ENCODE results near the gene TEKT3.

TEKT3 gene

DNA sequence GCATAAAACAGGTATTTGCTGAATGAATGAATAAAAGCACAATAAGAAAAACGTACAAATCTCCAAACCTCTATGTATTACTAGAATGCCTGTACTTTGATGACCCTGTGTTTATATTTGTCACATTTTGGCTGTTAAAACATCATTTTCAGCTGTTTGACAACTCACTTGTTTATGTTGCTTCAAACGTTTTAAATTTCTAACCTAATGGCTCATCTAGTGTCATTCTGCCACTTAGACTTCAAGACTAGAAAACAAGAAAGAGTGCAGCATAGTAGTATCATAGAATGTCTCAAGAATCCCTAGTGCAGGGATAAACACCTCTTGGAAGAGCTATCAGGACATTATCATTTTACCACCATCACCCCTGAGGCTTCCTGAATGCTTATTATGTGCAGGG lies 56.9 kb downstream of the TEKT3 start:
- H3K79me2 ChIP-seq (ENCODE audit: insufficient read depth, low read length), result no peaks in the 10 kb centered on the region
- no peaks in the 10 kb centered on the region for H3K27me3 ChIP-seq (ENCODE audit: insufficient read depth, low read length)
- H2AFZ ChIP-seq (ENCODE audit: low read length), result no peak overlapping the region
- H3K9me3 ChIP-seq (ENCODE audit: low read length), result no peaks in the 10 kb centered on the region
- no peak overlapping the region for H3K4me3 ChIP-seq (ENCODE audit: low read depth, low read length, poor library complexity, severe bottlenecking)
- H3K9ac ChIP-seq (ENCODE audit: low read length), result no peak overlapping the region
- H3K27ac ChIP-seq (ENCODE audit: low read depth, low read length, poor library complexity, severe bottlenecking), result no peak overlapping the region
- H3K9me2 ChIP-seq (ENCODE audit: low read depth, low read length), result no peaks in the 10 kb centered on the region
- no peaks in the 10 kb centered on the region for H3F3A ChIP-seq (ENCODE audit: insufficient read depth, low read length)
- TF ChIP-seq, protein P1, sequence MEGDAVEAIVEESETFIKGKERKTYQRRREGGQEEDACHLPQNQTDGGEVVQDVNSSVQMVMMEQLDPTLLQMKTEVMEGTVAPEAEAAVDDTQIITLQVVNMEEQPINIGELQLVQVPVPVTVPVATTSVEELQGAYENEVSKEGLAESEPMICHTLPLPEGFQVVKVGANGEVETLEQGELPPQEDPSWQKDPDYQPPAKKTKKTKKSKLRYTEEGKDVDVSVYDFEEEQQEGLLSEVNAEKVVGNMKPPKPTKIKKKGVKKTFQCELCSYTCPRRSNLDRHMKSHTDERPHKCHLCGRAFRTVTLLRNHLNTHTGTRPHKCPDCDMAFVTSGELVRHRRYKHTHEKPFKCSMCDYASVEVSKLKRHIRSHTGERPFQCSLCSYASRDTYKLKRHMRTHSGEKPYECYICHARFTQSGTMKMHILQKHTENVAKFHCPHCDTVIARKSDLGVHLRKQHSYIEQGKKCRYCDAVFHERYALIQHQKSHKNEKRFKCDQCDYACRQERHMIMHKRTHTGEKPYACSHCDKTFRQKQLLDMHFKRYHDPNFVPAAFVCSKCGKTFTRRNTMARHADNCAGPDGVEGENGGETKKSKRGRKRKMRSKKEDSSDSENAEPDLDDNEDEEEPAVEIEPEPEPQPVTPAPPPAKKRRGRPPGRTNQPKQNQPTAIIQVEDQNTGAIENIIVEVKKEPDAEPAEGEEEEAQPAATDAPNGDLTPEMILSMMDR (IDR thresholded peaks at IDR 0.05; ENCODE audit: low read length), result no peak
- TF ChIP-seq EZH2 (IDR thresholded peaks at IDR 0.05; ENCODE audit: borderline replicate concordance, low read length), result no peak
- no peaks in the 10 kb centered on the region for H3K4me1 ChIP-seq (ENCODE audit: insufficient read depth, low read length, severe bottlenecking)
- no peaks in the 10 kb centered on the region for H4K20me1 ChIP-seq (ENCODE audit: insufficient read depth, low read length)
- no peak overlapping the region for H3K4me2 ChIP-seq (ENCODE audit: low read length)
- no peaks in the 10 kb centered on the region for H3K36me3 ChIP-seq (ENCODE audit: insufficient read depth, low read length)

DNA sequence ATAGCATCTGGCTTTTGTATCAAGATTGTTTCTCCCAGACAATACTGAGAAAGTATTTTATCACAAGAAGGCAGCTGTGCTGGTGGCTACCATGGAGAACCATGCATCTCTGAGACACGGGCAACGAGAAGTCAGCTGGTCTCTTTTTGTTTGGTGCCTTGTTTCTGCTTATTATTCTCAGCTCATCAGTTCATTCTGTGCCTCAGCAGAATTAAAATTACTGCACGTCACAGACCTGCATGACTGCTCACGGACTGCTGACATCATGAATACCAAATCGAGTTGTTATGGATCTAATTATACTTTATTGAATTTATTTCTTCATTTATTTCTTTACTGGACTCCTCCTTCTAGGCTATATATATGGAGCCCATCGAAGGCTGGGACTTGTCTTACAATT lies 57.3 kb downstream of the TEKT3 start:
- Histone ChIP-seq H3K27ac (ENCODE audit: low read depth, low read length, poor library complexity, severe bottlenecking) (no peak overlapping the region), H4K20me1 (ENCODE audit: insufficient read depth, low read length) (no peaks in the 10 kb centered on the region), H3K9me3 (ENCODE audit: low read length) (no peaks in the 10 kb centered on the region), H3F3A (ENCODE audit: insufficient read depth, low read length) (no peaks in the 10 kb centered on the region), H3K4me2 (ENCODE audit: low read length) (no peak overlapping the region), H3K36me3 (ENCODE audit: insufficient read depth, low read length) (no peaks in the 10 kb centered on the region), H3K4me3 (ENCODE audit: low read depth, low read length, poor library complexity, severe bottlenecking) (no peak overlapping the region), H3K79me2 (ENCODE audit: insufficient read depth, low read length) (no peaks in the 10 kb centered on the region), H3K4me1 (ENCODE audit: insufficient read depth, low read length, severe bottlenecking) (no peaks in the 10 kb centered on the region), H2AFZ (ENCODE audit: low read length) (no peak overlapping the region), H3K9ac (ENCODE audit: low read length) (no peak overlapping the region), H3K27me3 (ENCODE audit: insufficient read depth, low read length) (no peaks in the 10 kb centered on the region), H3K9me2 (ENCODE audit: low read depth, low read length) (no peaks in the 10 kb centered on the region)
- TF ChIP-seq EZH2 (IDR thresholded peaks at IDR 0.05; ENCODE audit: borderline replicate concordance, low read length), result no peak
- TF ChIP-seq, protein P1 (IDR thresholded peaks at IDR 0.05; ENCODE audit: low read length), result no peak

DNA sequence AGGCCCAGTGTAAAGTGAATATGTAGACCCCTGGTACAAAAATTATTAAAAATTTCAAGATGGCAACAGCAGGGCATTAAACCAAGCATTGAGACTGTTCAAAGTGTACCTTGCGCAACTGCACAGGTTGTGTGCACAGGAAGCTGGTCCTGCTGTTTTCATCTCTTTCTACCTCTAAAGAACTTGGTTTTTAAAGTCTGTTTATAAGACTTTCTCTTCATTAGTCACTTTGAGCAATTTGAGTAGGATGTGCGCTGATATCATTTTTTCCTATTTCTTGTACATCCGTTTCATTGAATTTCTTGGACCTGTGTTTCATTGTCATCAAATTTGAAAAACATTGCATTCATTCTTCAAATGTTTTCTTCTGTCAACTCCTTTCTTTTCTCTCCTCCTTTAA lies 59.5 kb downstream of the TEKT3 start:
- Histone ChIP-seq H3K9me2 (ENCODE audit: low read depth, low read length) (no peaks in the 10 kb centered on the region), H3K4me3 (ENCODE audit: low read depth, low read length, poor library complexity, severe bottlenecking) (no peak overlapping the region), H3K79me2 (ENCODE audit: insufficient read depth, low read length) (no peaks in the 10 kb centered on the region), H2AFZ (ENCODE audit: low read length) (no peak overlapping the region), H3K4me2 (ENCODE audit: low read length) (no peak overlapping the region), H3K9me3 (ENCODE audit: low read length) (no peaks in the 10 kb centered on the region), H3K4me1 (ENCODE audit: insufficient read depth, low read length, severe bottlenecking) (no peaks in the 10 kb centered on the region), H4K20me1 (ENCODE audit: insufficient read depth, low read length) (no peaks in the 10 kb centered on the region), H3K9ac (ENCODE audit: low read length) (no peak overlapping the region), H3K36me3 (ENCODE audit: insufficient read depth, low read length) (no peaks in the 10 kb centered on the region), H3K27me3 (ENCODE audit: insufficient read depth, low read length) (no peaks in the 10 kb centered on the region), H3F3A (ENCODE audit: insufficient read depth, low read length) (no peaks in the 10 kb centered on the region), H3K27ac (ENCODE audit: low read depth, low read length, poor library complexity, severe bottlenecking) (no peak overlapping the region)
- TF ChIP-seq, protein P1 (IDR thresholded peaks at IDR 0.05; ENCODE audit: low read length), result no peak
- no peak for TF ChIP-seq EZH2 (IDR thresholded peaks at IDR 0.05; ENCODE audit: borderline replicate concordance, low read length)
